AG04449 (cell line): ENCODE results near the gene PTGES2.

ENCODE experiments used
- CTCF ChIA-PET: fragments of 350-600 bp; formaldehyde crosslinking; extraction: SDS; loops from one replicate; lab custom pipeline; 2021; ENCODE audit warnings: antibody characterized with exemption; lab: Yijun Ruan, JAX
- POLR2A ChIA-PET: fragments of 400-600, 350-600 bp; formaldehyde crosslinking; extraction: SDS; loops from one replicate; lab custom pipeline; 2020; ENCODE audit warnings: antibody characterized with exemption, inconsistent platforms; lab: Yijun Ruan, JAX
- DNase-seq: peaks from one replicate; pipeline ENCODE4 v3.0.0-alpha.2; 2010; ENCODE audit warnings: low read depth, low spot score
- H3K4me3 ChIP-seq: 2 replicates; pipeline ENCODE4 v1.5.1; 2011; ENCODE audit warnings: low read depth, mild to moderate bottlenecking, control low read depth, low read length
- TF ChIP-seq, protein P1 (sequence below): IDR thresholded peaks from one replicate; pipeline ENCODE4 v1.5.1; 2011; ENCODE audit warnings: mild to moderate bottlenecking, moderate library complexity, low read length, control low read depth, inconsistent platforms; ENCODE audit not compliant: insufficient read depth; ENCODE audit errors: missing control alignments

Gene PTGES2

DNA sequence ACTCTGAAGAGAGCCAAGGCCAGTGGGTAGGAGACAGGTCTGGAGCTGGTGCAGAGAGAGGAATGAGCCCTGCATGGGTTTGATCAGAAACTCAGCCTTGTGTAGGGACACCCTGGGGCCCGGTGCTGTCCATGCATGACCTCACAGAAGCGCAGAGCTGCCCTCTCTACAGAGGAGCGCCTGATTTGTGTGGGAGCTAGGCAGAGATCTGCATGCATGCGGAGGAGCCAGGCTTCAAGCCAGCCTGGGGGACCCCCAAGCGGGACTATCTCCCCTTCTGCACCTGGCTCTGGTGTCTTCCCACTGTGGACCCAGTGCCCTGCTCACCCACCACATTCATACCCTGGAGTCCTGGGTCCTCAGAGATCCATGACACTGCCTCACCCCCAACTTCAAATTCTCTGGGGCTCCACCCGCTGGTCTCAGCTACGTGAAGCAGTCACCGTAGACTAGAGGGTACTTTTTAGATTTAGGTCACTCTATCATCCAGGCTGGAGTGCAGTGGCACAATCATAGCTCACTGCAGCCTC, 19.1 kb upstream of the PTGES2 start:
- H3K4me3 ChIP-seq, result no peak overlapping the region
- no peak for DNase-seq
- TF ChIP-seq, protein P1, sequence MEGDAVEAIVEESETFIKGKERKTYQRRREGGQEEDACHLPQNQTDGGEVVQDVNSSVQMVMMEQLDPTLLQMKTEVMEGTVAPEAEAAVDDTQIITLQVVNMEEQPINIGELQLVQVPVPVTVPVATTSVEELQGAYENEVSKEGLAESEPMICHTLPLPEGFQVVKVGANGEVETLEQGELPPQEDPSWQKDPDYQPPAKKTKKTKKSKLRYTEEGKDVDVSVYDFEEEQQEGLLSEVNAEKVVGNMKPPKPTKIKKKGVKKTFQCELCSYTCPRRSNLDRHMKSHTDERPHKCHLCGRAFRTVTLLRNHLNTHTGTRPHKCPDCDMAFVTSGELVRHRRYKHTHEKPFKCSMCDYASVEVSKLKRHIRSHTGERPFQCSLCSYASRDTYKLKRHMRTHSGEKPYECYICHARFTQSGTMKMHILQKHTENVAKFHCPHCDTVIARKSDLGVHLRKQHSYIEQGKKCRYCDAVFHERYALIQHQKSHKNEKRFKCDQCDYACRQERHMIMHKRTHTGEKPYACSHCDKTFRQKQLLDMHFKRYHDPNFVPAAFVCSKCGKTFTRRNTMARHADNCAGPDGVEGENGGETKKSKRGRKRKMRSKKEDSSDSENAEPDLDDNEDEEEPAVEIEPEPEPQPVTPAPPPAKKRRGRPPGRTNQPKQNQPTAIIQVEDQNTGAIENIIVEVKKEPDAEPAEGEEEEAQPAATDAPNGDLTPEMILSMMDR, result no peak
- CTCF ChIA-PET, result interaction anchor here (1.5 to 1.6 kb wide), 2 partner anchors 17 to 29 kb away, joined by 5 read pairs; no protein-coding TSS in a partner anchor
- POLR2A ChIA-PET, result no interaction called here

DNA sequence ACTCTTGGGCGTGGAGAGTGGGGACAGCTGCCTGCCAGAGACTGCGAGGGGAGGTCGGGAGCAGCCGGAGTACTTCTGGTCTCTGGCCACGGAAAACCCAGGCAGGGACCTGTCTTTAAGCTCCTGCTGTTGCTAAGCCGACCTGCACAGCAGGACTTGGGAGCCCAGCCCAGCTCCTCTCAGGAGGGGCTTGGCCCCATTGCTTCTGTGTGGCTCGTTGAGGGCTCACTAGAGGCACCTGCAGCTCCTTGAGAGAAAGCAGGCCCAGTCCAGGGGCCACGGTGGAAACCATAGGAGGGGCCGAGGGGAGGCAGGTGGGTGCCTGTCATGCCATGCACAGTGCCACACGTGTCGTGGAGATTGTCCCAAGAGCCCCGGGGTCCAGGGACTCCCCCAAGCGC, 18.4 kb upstream of the PTGES2 start:
- ChIA-PET POLR2A (no interaction called here), CTCF (interaction anchor here (1.1 to 1.6 kb wide), 3 partner anchors 16 to 28 kb away, joined by 3 to 5 read pairs (median 5); no protein-coding TSS in a partner anchor)
- H3K4me3 ChIP-seq, result no peak overlapping the region
- TF ChIP-seq, protein P1, result no peak
- DNase-seq, result no peak

- H3K4me3 ChIP-seq, result no peak overlapping the region
- ChIA-PET CTCF (interaction anchor here (1.1 to 1.5 kb wide), 2 partner anchors 16 to 20 kb away, joined by 3 to 5 read pairs; no protein-coding TSS in a partner anchor), POLR2A (no interaction called here)
- TF ChIP-seq, protein P1, result no peak
- DNase-seq, result no peak
These were observed 18.0 kb upstream of the PTGES2 start for GRCh38 chr9:128145536-128145935.

DNA sequence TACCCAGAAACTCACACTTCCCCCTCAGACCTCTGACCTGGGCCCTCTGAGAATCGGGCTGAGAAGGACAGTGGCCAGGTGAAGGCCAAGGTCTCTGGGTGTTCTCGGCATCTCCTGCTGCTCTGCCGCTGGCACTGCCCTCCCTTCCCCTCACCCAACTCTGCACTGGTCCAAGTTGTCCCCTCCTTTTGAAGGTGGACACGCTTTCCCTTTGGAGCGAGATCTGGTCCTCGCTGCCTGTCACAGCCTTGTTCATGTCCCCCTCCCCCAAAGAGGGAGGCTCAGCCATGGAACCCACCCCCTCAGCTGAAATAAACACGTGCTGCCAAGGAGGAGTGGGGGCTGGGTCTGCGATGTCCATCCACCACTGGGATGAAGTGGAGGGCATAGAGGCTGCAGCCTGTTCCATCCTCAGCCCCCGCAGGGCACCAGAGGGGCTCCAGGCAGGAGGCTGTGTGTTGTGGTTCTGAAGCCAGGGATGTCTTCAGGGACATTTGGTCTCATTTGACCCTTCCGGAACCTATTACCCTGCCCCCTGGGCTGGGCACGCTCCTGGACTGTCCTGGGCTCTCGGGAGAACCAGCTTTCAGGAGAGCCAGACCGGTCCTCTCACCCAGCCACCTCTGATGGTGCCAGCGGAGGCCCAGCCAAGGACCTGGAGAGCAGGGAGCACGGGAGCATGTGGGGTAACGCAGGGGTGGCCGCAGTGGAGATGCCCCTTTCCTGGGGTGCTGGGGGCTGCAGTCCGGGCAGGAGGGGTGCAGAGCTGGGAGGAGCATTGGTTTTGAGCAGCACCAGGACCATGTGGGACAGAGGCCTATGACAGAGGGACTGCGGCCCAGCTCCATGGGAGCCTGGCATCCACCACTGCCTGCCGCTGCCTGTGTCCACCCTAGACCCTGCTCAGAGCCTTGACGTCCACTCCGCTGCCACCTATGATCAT, 17.0 kb upstream of the PTGES2 start:
- TF ChIP-seq, protein P1, result no peak
- ChIA-PET CTCF (interaction anchor here (0.9 kb wide), 1 partner anchor 27 kb away, joined by 3 read pairs; no protein-coding TSS in a partner anchor), POLR2A (no interaction called here)
- DNase-seq, result no peak
- no peak overlapping the region for H3K4me3 ChIP-seq

DNA sequence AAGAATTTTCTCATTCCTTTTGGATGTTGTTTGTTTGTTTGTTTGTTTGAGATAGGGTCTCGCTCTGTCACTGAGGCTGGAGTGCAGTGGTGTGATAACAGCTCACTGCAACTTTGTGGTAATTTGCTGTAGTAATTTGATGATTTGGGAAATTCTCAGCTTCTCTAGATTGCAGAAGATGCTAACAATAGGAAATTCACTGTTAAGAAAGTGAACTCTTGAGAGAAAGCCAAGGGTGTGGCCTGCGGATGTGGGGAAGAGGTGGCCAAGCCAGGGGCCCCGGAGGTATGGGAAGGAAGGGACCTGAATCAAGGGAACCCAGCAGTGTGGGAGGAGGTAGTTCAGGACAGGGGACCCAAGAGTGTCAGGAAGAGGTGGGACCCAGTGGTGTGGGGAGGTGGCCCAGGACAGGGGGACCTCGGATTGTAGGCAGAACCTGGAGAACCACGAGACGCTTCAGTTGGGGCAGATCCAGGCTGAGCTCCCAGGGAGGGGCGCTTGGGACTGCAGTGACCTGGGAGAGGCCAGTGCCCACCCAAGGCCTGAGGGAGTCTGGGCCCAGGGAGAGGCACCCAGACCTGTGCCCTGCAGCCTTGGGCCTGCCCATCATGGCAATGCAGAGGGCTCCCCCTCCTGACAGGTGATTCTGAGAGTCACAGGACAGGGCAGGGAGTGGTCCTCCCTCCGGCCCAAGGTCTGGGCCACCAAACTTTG, 16.2 kb upstream of the PTGES2 start:
- H3K4me3 ChIP-seq, result no peak overlapping the region
- TF ChIP-seq, protein P1, result no peak
- ChIA-PET POLR2A (no interaction called here), CTCF (interaction anchor here (1.0 to 1.4 kb wide), 4 partner anchors 13 to 40 kb away, joined by 3 to 5 read pairs (median 4); no protein-coding TSS in a partner anchor)
- no peak for DNase-seq

DNA sequence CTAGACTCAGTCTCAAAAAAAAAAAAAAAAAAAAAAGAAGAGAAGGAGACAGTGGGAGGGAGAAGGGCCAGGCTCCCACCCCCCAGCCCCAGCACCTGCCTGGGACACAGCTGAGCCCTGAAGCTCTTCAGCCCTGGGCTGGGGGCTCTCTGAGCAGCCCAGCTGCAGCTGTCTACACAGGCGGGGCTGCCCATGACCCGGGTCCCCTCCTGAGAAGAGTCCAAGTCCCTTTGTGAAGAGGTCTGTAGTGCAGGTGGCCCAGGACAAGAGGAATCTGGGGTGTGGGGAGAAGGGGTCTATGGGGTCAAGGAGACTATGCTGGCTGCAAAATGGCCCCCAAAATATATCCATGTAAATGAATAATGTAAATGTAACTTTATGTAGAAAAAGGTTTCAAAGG, 15.1 kb upstream of the PTGES2 start:
- no peak overlapping the region for H3K4me3 ChIP-seq
- TF ChIP-seq, protein P1, result no peak
- DNase-seq, result no peak
- CTCF ChIA-PET, result interaction anchor here (0.8 to 1.8 kb wide), 10 partner anchors 10 to 41 kb away, joined by 3 to 5 read pairs (median 3); no protein-coding TSS in a partner anchor
- POLR2A ChIA-PET, result no interaction called here
